Muscle of leg (tissue), 11 donors: Measurements from ENCODE around the gene LTBP4. TPM values are rescaled to one million over a fixed set of nuclear protein-coding genes. Genes with fewer than 3 reads are reported as not detected.
A peak's percentile ranks its signal among the peaks of the same experiment; 100 is the strongest.

Experiments
- DNase-seq: peaks from one replicate; pipeline ENCODE4 v3.0.0; 2013
- H3K27ac ChIP-seq: one replicate; pipeline ENCODE4 v1.5.1; 2013; ENCODE audit warnings: mild to moderate bottlenecking, low read length, control low read depth
- H3K27me3 ChIP-seq: one replicate; pipeline ENCODE4 v1.6.1; 2013; ENCODE audit warnings: low read length; ENCODE audit not compliant: control insufficient read depth, insufficient read depth
- H3K36me3 ChIP-seq: one replicate; pipeline ENCODE4 v1.6.1; 2013; ENCODE audit warnings: low read length; ENCODE audit not compliant: control insufficient read depth, insufficient read depth
- H3K4me1 ChIP-seq: one replicate; pipeline ENCODE4 v1.6.1; 2013; ENCODE audit warnings: low read length; ENCODE audit not compliant: control insufficient read depth, insufficient read depth
- H3K4me3 ChIP-seq: one replicate; pipeline ENCODE4 v1.5.1; 2013; ENCODE audit warnings: low read length, control low read depth
- H3K9me3 ChIP-seq: replicated peaks from 2 replicates; pipeline ENCODE4 v1.6.1; 2013; ENCODE audit warnings: low read depth, low read length; ENCODE audit not compliant: control insufficient read depth
- WGBS: methylation state at CpG from one replicate; pipeline ENCODE4 v1.1.5; 2013; ENCODE audit warnings: missing lambda C conversion rate; ENCODE audit not compliant: insufficient coverage; 5-methylcytosine and 5-hydroxymethylcytosine counted together
- polyA plus RNA-seq, 8 donors: library from polyadenylated mRNA; unstranded; fragments of 120-200 nt; gene quantifications; one replicate each; pipeline versions ENCODE4 v1.2.1 to v1.2.3, GENCODE V29; 2013; ENCODE audit warnings: inconsistent platforms in 1 of 8, low replicate concordance in 1 of 8; ENCODE audit not compliant: insufficient read length in 8 of 8, insufficient read depth in 1 of 8
- total RNA-seq: library from RNA; stranded (reverse); fragments of 120-200 nt; gene quantifications from one replicate; pipeline ENCODE4 v1.2.4, GENCODE V29; 2013

The LTBP4 gene
- total and polyA plus RNA-seq, 9 donors: 69.6 to 383 (median 308) TPM

DNA sequence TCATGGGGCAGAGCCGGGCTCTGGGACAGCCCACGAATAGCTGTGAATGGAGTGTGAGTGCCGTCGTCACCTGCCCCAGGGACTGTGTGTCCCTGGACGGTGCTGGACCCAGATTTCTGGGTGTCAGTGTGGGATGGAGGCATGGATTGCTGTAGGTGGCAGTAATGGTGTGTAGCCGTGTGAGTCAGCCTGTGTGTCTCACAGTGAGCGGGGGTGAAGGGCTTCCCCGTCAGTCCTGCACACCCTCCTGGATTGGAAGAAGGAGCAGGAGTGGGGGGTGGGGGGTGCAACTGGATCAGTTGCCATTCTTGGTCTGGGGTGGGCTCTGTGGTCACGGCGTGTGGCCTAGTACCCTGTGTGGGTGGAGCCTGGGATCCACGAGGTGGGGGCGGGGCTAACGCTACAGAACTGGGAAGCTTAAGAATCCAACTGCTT lies 6.5 kb upstream of the LTBP4 start:
- no peak overlapping the region for H3K27ac ChIP-seq
- 22% methylated on average over 13 of the region's 13 CpGs for WGBS
- no peaks in the 10 kb centered on the region for H3K9me3 ChIP-seq
- peaks cover 36% of the 10 kb centered on the region for H3K27me3 ChIP-seq
- DNase-seq: no peak
- no peaks in the 10 kb centered on the region for H3K36me3 ChIP-seq
- H3K4me1 ChIP-seq: peaks cover 29% of the 10 kb centered on the region
- H3K4me3 ChIP-seq: no peak overlapping the region

DNA sequence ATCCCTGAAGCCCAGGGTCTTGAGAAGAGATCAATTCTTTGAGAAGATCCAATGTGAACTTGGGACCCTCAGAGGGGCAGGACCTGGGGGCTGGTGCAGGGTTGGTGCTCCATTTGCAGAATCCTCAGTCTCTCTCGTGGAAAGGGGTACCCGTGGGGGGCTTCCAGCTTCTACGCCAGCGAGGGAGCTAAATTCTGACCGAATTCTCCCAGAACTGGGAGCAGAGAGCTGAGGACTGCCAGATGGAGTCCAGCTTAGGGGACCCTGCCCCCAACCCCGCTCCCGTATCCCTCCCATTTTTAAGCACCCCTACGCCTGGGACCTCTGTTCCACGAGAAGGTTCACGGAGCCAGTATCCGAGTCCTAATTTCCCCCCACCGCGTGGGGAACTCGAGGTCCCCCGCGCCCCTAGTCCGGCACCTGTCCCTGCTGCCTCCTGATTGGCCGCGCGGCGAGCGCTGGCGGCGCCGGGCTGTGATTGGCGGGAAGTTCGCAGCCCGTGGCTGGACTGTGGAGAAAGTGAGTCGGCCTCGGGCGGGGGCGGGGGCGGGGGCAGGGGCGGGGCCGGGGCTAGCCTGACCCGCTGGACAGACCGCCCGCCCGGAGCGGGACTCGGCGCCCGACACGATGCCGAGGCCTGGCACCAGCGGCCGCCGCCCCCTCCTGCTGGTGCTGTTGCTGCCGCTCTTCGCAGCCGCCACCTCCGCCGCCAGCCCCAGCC lies 4.4 kb upstream of the LTBP4 start:
- Histone ChIP-seq H3K4me1 (peaks cover 45% of the 10 kb centered on the region), H3K36me3 (no peaks in the 10 kb centered on the region), H3K27me3 (peaks cover 53% of the 10 kb centered on the region), H3K27ac (peak overlapping the region; percentile 79), H3K4me3 (peak overlapping the region; percentile 41), H3K9me3 (no peaks in the 10 kb centered on the region)
- 4% methylated on average over 41 of the region's 53 CpGs for WGBS
- DNase-seq: peak; percentile 84

DNA sequence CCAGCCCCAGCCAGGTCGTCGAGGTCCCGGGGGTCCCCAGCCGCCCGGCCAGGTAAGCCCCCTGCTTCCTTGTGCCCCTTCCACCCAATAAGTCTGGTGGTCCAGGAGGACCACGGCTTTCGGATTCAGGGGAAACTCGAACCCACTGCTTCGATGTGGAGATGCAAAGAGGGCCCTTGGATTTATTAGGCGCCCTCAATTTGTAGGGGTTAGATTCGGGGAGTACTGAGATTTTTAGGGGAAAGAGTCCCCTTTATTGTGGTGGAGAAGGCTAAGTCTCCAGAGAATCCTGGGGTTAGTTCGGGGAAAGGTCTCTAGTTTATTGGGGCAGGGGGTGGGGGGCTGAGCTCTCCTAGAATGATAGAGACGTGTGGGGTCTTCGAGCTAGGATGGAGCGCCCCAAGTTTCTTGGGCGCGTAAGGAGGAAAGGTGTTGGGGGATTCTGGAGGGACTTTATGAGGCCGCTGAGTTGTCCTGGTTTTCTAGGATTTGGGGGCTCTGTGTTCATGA lies 3.8 kb upstream of the LTBP4 start:
- Histone ChIP-seq H3K4me3 (peak overlapping the region; percentile 41), H3K27me3 (peaks cover 57% of the 10 kb centered on the region), H3K4me1 (peaks cover 51% of the 10 kb centered on the region), H3K27ac (peak overlapping the region; percentile 79), H3K36me3 (no peaks in the 10 kb centered on the region), H3K9me3 (no peaks in the 10 kb centered on the region)
- no peak for DNase-seq
- WGBS: 4% methylated on average over 17 of the region's 18 CpGs

DNA sequence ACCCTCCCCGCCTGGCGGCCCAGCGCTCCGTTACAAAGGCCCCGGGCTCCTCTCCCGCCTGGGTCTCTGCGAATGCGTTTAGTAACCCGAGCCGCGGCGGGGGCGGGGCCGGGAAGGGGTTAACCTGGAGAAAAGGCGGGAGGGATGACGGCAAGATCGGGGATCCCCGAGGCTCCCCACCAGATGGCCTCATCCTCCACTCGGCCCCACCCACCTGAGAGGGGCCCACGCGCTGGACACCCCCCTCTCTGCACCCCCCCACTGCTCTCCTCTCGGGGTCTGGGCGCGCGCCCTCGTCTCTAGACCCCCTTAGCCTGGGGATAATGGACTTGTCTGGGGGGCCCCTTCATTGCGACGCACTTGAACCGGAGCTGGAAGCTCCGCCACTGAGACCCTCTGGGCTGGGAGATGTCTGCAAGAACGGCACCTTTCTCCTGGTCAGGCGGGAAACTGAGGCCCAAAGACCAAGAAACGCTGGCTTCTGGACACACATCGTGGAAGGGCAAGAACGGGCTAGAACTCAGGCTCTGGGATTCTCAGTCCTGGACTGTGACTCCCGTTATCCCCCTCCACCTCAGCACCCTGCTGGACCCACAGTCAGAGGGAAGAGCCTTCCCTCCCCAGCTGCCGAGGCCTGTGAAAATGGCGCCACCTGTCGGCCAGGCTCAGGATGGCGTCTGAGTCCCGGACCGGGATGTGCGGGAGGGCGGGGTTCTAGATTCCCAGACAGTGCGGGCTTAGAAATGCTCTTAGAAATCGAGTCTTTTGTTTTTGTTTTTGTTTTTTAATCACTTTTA lies 2.9 kb upstream of the LTBP4 start:
- no peaks in the 10 kb centered on the region for H3K9me3 ChIP-seq
- H3K27me3 ChIP-seq: peaks cover 62% of the 10 kb centered on the region
- H3K36me3 ChIP-seq: no peaks in the 10 kb centered on the region
- DNase-seq: peak; percentile 96
- peaks cover 61% of the 10 kb centered on the region for H3K4me1 ChIP-seq
- peak overlapping the region; percentile 36 for H3K4me3 ChIP-seq
- peak overlapping the region; percentile 86 for H3K27ac ChIP-seq
- WGBS: 0% methylated on average over 10 of the region's 46 CpGs

DNA sequence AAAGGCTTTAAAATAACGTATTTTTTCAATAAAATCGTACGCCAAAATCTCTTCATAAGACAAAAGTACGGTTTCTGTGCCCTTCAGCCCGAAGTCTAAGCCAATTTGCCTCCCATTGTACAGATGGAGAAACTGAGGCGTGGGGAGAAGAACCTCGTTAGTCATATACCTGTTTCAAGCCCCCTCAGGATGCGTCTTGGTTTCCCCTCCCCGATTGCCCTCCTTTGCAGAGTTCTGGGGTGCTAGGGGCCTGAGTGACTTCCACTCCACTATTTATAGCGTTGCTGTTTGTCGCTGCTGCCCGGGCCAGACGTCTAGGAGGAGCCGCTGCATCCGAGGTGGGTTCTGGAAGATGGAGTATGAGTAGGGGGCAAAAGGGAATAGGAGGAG lies 2.3 kb upstream of the LTBP4 start:
- no peak overlapping the region for H3K4me3 ChIP-seq
- peaks cover 63% of the 10 kb centered on the region for H3K27me3 ChIP-seq
- no peaks in the 10 kb centered on the region for H3K9me3 ChIP-seq
- WGBS: 4% methylated on average over 4 of the region's 15 CpGs
- peak overlapping the region; percentile 11 for H3K27ac ChIP-seq
- DNase-seq: no peak
- H3K36me3 ChIP-seq: no peaks in the 10 kb centered on the region
- peaks cover 66% of the 10 kb centered on the region for H3K4me1 ChIP-seq

DNA sequence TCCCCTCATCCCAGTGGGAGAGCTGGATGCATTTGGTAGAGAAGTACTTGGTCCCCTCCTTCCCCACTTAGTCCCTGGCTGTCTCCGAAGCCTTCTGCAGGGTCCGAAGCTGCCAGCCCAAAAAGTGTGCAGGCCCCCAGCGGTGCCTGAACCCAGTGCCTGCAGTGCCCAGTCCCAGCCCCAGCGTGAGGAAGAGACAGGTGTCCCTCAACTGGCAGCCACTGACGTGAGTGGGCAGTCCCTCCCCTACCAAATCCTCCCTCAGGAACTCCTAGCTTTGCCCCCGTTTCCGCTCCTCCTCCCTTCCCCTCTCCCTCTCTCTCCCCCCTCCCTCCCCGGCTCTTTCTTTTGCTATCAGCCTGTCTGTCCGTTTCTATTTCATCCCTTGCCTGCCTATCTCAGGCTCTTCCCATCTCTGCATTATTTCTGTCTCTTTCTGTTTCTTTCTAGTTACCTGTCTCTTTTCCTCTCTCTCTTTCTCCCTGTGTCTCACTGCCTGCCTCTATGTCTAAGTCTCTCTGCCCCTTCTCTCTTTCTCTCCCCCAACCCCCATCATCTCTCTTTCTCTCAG lies 1.8 kb upstream of the LTBP4 start:
- Histone ChIP-seq H3K4me3 (no peak overlapping the region), H3K27me3 (peaks cover 64% of the 10 kb centered on the region), H3K9me3 (no peaks in the 10 kb centered on the region), H3K36me3 (no peaks in the 10 kb centered on the region), H3K4me1 (peaks cover 71% of the 10 kb centered on the region), H3K27ac (peak overlapping the region; percentile 76)
- peak; percentile 57 for DNase-seq
- 19% methylated on average over 9 of the region's 9 CpGs for WGBS

GRCh38 chr19:40599902-40600569 lies 1.1 kb upstream of the LTBP4 start:
- Histone ChIP-seq H3K27ac (peak overlapping the region; percentile 76), H3K36me3 (no peaks in the 10 kb centered on the region), H3K27me3 (peaks cover 69% of the 10 kb centered on the region), H3K4me3 (no peak overlapping the region), H3K4me1 (peaks cover 78% of the 10 kb centered on the region), H3K9me3 (no peaks in the 10 kb centered on the region)
- WGBS: 10% methylated on average over 37 of the region's 43 CpGs
- peak; percentile 54 for DNase-seq

DNA sequence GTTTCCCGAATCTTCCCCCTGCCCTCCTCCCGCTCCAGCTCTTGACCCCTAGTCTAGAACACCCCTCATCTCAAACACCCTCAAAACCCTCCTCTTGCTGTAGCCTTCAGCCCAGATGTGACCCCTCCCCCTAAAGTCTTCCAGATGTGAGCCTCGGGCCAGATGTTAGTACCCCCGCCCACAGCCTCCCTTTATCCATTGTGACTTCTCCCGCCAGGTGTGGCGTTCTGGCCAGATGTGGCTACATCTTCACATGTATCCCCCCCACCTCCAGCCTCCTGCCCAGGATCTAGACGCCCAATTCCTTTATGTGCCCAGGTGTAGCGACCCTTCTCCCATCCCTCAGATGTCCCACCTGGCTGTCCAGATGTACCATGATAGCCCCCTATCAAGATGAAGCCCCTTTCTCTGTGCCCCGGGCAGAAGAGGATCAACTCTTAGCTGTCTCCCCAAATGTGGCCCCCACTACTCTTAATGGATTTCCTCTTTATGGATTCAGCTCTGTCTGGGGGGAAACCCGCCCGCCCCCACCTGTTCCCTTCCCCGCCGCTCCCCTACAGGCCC lies 517 bp upstream of the LTBP4 start:
- 20% methylated on average over 9 of the region's 13 CpGs for WGBS
- H3K4me1 ChIP-seq: peaks cover 84% of the 10 kb centered on the region

GRCh38 chr19:40603071-40603388 lies 1.9 kb downstream of the LTBP4 start:
- Histone ChIP-seq H3K27me3 (peaks cover 76% of the 10 kb centered on the region), H3K4me1 (peaks cover 87% of the 10 kb centered on the region), H3K4me3 (peak overlapping the region; percentile 64), H3K27ac (peak overlapping the region; percentile 98), H3K36me3 (no peaks in the 10 kb centered on the region), H3K9me3 (no peaks in the 10 kb centered on the region)
- WGBS: no CpG with 5 or more reads among the region's 2 CpGs
- DNase-seq: no peak

More for the DNA sequence above, 517 bp upstream of the LTBP4 start:
- peaks cover 72% of the 10 kb centered on the region for H3K27me3 ChIP-seq
- no peaks in the 10 kb centered on the region for H3K36me3 ChIP-seq
- no peak overlapping the region for H3K4me3 ChIP-seq
- no peaks in the 10 kb centered on the region for H3K9me3 ChIP-seq
- peak overlapping the region; percentile 76 for H3K27ac ChIP-seq
- peak; percentile 83 for DNase-seq
